ENCODE measurements around the gene CEBPZ. TPM values are rescaled to one million over a fixed set of nuclear protein-coding genes. Genes with fewer than 3 reads are reported as not detected.

The CEBPZ gene
- total RNA-seq, 1 experiment from 2014 or later: 47.8 TPM

GRCh38 chr2:37181726-37182684 is 49.4 kb downstream of the CEBPZ start (continued):
- TF ChIP-seq ELF1 (IDR thresholded peaks at IDR 0.05; ENCODE audit: borderline replicate concordance, low read depth): no peak

GRCh38 chr2:37180640-37181039 is 50.8 kb downstream of the CEBPZ start:
- Histone ChIP-seq H3K4me1 (ENCODE audit: control insufficient read depth in 1 of 2, insufficient read depth in 2 of 2, low read length in 2 of 2) (no peaks in the 10 kb centered on the region), H3K9ac (ENCODE audit: low read length) (no peak overlapping the region), H4K20me1 (ENCODE audit: insufficient read depth) (no peaks in the 10 kb centered on the region), H3K4me2 (ENCODE audit: low read length) (no peak overlapping the region), H3K27me3 (ENCODE audit: insufficient read depth, low read length) (no peaks in the 10 kb centered on the region), H3K79me2 (ENCODE audit: insufficient read depth, low read length) (no peaks in the 10 kb centered on the region), H3K27ac (ENCODE audit: low read depth, low read length) (no peak overlapping the region), H2AFZ (ENCODE audit: low read depth, low read length, poor library complexity, severe bottlenecking) (no peak overlapping the region), H3K4me3 (replicated peaks in 1 of 2; ENCODE audit: low read depth in 1 of 2, low read length in 2 of 2) (no peak overlapping the region), H3K36me3 (ENCODE audit: control insufficient read depth in 1 of 2, insufficient read depth in 2 of 2, low read length in 2 of 2) (no peaks in the 10 kb centered on the region), H3K9me2 (ENCODE audit: insufficient read depth) (no peaks in the 10 kb centered on the region), H3K9me3 (ENCODE audit: control insufficient read depth in 1 of 2, insufficient read depth in 1 of 2, low read depth in 1 of 2, low read length in 2 of 2) (no peaks in the 10 kb centered on the region)
- ChIA-PET RAD21 (ENCODE audit: low non-redundant PET in 1 of 2, low total read pairs in 2 of 2, uncharacterized antibody in 2 of 2, unreplicated experiment in 2 of 2) (no interaction called here), POLR2A (no interaction called here), CTCF (interaction anchor here (1.8 kb wide), 1 partner anchor 9 kb away, joined by 7 read pairs; no protein-coding TSS in a partner anchor)
- DNase-seq (ENCODE audit: low read depth, low spot score) (no peak), ATAC-seq (no peak)
- intact Hi-C loops (cut with micrococcal nuclease): no loop called here
- no peak for TF ChIP-seq ATF3 (IDR thresholded peaks at IDR 0.05)
- TF ChIP-seq POLR2A (IDR thresholded peaks at IDR 0.05; ENCODE audit: borderline replicate concordance, extremely low read depth, insufficient read depth, insufficient read length): no peak
- no peak for TF ChIP-seq SP1 (IDR thresholded peaks at IDR 0.05; ENCODE audit: low read depth)
- no peak for TF ChIP-seq CEBPB (IDR thresholded peaks at IDR 0.05; ENCODE audit: low read depth)
- TF ChIP-seq RAD21 (IDR thresholded peaks at IDR 0.05; ENCODE audit: low read depth): no peak
- TF ChIP-seq CBX3 (IDR thresholded peaks at IDR 0.05; ENCODE audit: low read depth): no peak
- TF ChIP-seq SIN3A (IDR thresholded peaks at IDR 0.05; ENCODE audit: low read depth): no peak
- no peak for TF ChIP-seq FOSL1 (IDR thresholded peaks at IDR 0.05; ENCODE audit: low read depth)
- TF ChIP-seq TCF7L2 (IDR thresholded peaks at IDR 0.05; ENCODE audit: borderline replicate concordance, extremely low read depth, insufficient read depth, insufficient read length): no peak
- no peak for TF ChIP-seq ZBTB33 (IDR thresholded peaks at IDR 0.05; ENCODE audit: extremely low read depth, insufficient replicate concordance, low read length)
- no peak for TF ChIP-seq SRF (IDR thresholded peaks at IDR 0.05; ENCODE audit: low read depth)
- no TSS peak for BruUV-seq (replicated peaks)
